Right lobe of liver (tissue), 6 donors: Measurements from ENCODE around the gene CERCAM. TPM values are rescaled to one million over a fixed set of nuclear protein-coding genes. Genes with fewer than 3 reads are reported as not detected.

Source experiments
- ATAC-seq, 4 donors: fragments of 200-7000 bp; cut with Tn5 transposase; one replicate each; pipeline ENCODE4 v1.9.1; 2020; ENCODE audit warnings: mild to moderate bottlenecking in 4 of 4, moderate library complexity in 4 of 4
- DNase-seq, 3 donors: peaks; one replicate each; pipeline ENCODE4 v3.0.0-alpha.2; 2020
- H3K27ac ChIP-seq, 3 donors: fragments of 200-600 bp; one replicate each; pipeline ENCODE4 v1.8.0; 2022
- H3K27me3 ChIP-seq, 2 donors: fragments of 200-600 bp; one replicate each; pipeline ENCODE4 v1.8.0; 2022
- H3K36me3 ChIP-seq, 4 donors: fragments of 200-600 bp; sonication (generic) in 1 of 4; one replicate each; pipeline versions ENCODE4 v1.5.1 to v1.8.0; 2017 to 2022; ENCODE audit warnings: control low read depth in 1 of 4
- H3K4me1 ChIP-seq, 4 donors: fragments of 200-600 bp; sonication (generic) in 1 of 4; one replicate each; pipeline versions ENCODE4 v1.5.1 to v1.8.0; 2017 to 2022; ENCODE audit warnings: control low read depth in 1 of 4
- H3K4me3 ChIP-seq, 3 donors: fragments of 200-600 bp; one replicate each; pipeline ENCODE4 v1.8.0; 2022
- H3K9me3 ChIP-seq, 4 donors: fragments of 200-600 bp; sonication (generic) in 1 of 4; one replicate each; pipeline versions ENCODE4 v1.5.1 to v1.8.0; 2017 to 2022; ENCODE audit warnings: control low read depth in 1 of 4
- POLR2A ChIP-seq: fragments of 450-650 bp; IDR thresholded peaks from one replicate; pipeline ENCODE4 v1.6.1; 2017; ENCODE audit warnings: antibody characterized with exemption, mild to moderate bottlenecking
- whole genome bisulfite sequencing: methylation state at CpG from one replicate; pipeline ENCODE4 v1.1.6; 2018; ENCODE audit warnings: low coverage, low lambda C conversion rate; ENCODE audit not compliant: insufficient coverage; ENCODE audit errors: missing lambda C conversion rate; 5-methylcytosine and 5-hydroxymethylcytosine counted together
- intact Hi-C, 2 donors: fragments of 100-400 bp; cut with DNase I; formaldehyde crosslinking; loops; one replicate each; pipeline versions ENCODE4 v1.11.2 to v1.14.1; 2022
- total RNA-seq, 6 experiments: library from RNA; depleted of rRNA in 2 of 6; stranded (reverse); fragments of >200 nt in 2 of 6; fragmentation: NEBNext Ultra II Directional in 3 of 6; extraction: Animal tissue kit (Norgen Biotek cat#: 25700) in 3 of 6; gene quantifications; one replicate each; pipeline versions ENCODE4 v1.1.0 to v1.2.4, GENCODE V29; 2016 to 2023
- TF ChIP-seq, protein P1 (sequence below), 4 donors: fragments of 200-600 bp in 3 of 4; fragments of 450-650 bp in 1 of 4; IDR thresholded peaks; one replicate each; pipeline versions ENCODE4 v1.5.1 to v1.8.0; 2016 to 2022; ENCODE audit warnings: antibody characterized with exemption in 4 of 4, mild to moderate bottlenecking in 2 of 4
- donor health status: DM: no; HTN: yes; CAD: no.
- donor health status: DM: no; HTN: no; CAD: no.
- donor health status: DM: no; HTN: no; CAD: no.
- donor health status: DM: no; HTN: yes; CAD: no.
- donor health status: DM: no; HTN: yes; CAD: no.

CERCAM gene
- total RNA-seq, 6 experiments from 2014 or later: 1.3 to 3.1 (median 2.2) TPM

DNA sequence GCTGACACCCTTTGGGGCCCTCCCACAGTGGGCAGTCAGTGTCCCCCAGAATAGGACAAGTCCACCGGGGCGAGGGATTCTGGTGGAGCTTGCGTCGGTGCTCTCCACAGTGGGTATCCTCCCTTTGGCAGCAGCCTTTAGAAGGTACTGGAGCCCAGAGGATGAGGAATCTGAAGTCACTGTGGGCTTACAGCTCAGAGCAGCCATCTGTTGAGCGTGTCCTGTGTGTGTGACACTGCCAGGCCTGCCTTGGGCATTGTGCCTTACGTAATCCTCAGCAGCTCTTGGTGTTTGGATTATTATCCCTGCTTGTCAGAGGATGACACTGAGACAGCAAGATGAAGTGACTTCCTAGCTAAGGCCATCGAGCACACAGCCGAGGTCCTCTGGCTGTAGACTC is 36.9 kb upstream of the CERCAM start:
- TF ChIP-seq, protein P1, sequence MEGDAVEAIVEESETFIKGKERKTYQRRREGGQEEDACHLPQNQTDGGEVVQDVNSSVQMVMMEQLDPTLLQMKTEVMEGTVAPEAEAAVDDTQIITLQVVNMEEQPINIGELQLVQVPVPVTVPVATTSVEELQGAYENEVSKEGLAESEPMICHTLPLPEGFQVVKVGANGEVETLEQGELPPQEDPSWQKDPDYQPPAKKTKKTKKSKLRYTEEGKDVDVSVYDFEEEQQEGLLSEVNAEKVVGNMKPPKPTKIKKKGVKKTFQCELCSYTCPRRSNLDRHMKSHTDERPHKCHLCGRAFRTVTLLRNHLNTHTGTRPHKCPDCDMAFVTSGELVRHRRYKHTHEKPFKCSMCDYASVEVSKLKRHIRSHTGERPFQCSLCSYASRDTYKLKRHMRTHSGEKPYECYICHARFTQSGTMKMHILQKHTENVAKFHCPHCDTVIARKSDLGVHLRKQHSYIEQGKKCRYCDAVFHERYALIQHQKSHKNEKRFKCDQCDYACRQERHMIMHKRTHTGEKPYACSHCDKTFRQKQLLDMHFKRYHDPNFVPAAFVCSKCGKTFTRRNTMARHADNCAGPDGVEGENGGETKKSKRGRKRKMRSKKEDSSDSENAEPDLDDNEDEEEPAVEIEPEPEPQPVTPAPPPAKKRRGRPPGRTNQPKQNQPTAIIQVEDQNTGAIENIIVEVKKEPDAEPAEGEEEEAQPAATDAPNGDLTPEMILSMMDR (IDR thresholded peaks at IDR 0.05): no peak
- no peak for TF ChIP-seq POLR2A
- no CpG with 5 or more reads among the region's 8 CpGs for WGBS
- H3K36me3 ChIP-seq: peaks cover 0 to 19% (median 10%) of the 10 kb centered on the region in 4 donors
- H3K27ac ChIP-seq: no peak overlapping the region
- no peak for DNase-seq
- no peaks in the 10 kb centered on the region for H3K4me1 ChIP-seq
- no peak for ATAC-seq
- no peaks in the 10 kb centered on the region for H3K27me3 ChIP-seq
- intact Hi-C loops: no loop called here
- H3K4me3 ChIP-seq: no peak overlapping the region
- H3K9me3 ChIP-seq: no peaks in the 10 kb centered on the region

DNA sequence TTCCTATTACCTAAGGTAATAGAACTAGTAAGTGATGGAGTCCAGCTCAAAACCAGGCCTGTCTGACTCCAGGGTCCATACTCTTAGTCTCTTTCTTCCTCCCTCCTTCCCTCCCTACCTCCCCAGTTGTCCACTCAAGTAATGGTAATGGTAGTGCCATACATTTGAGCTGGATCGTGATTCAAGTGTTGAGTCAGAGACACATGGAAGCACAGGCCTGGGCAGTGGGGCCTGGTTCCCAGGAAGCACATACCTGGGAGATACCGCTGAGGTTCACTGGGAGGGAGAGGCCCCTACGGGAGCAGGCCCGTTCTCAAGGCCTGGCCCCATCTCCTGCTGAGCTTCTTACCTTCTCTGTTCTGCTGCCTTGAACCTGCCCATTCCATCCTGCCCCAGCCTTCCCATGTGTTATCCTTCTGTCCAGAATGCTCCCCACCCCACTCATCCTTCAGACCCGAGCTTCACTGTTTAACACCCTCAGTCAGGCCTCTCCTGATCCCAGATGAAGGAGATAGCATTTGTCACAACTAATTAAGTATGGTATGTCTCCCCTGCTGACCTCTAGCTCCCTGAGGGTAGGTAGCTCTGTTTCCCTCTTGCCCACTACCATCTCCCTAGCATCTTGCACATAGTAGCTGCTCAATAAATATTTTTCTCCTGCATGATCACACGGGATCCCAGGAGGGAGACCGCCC is 35.7 kb upstream of the CERCAM start:
- H3K27me3 ChIP-seq: no peaks in the 10 kb centered on the region

DNA sequence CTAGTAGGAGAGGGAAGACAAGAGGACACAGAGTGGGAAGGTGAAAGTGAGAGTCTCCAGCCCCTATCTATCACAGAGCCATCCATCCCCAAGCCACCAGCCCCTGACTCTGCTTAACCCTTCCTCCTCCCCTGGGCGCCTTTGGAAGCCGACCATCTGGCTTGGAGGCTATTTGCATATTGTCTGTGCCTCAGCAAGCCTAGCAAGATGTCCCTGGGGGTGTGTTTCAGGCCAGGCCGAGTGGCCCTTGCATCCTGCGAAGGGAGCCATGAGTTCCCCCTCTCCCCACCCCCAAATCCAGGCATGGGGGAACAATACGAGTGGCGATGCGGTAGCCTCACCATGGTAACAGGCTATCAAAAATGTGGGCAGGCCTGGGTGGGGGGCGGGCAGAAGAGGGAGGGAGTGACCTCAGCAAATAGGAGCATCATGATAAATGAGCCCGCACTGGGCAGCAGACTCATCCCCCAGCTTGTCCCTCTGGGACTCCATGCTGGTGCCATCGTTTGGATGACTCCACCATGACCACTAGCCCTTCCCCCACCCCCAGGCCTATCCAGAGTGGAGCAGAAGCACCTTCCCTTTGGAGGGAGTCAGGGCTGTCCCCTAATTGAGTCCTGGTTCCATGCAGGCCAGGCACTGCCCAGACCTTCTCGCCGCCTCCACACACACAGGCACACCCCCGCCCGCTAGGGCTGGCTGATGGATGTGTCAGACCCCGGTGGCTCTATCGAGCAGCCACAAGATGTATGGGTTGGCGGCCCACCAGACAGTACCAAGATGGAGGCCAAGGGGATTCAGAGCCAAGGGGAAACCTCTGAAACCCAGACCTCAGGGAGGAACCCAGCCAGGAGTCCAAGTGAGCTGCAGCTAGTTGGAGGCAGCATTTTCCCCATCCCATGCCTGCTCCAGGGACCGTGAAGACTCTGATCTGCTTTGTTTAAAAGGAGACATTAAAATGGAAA is 34.9 kb upstream of the CERCAM start:
- 100% methylated on average over 2 of the region's 18 CpGs for WGBS
- DNase-seq (no peak), ATAC-seq (no peak)
- Histone ChIP-seq H3K4me1 (no peaks in the 10 kb centered on the region), H3K4me3 (no peak overlapping the region), H3K36me3 (peaks cover 0 to 20% (median 14%) of the 10 kb centered on the region in 4 donors), H3K9me3 (no peaks in the 10 kb centered on the region), H3K27me3 (no peaks in the 10 kb centered on the region), H3K27ac (no peak overlapping the region)
- TF ChIP-seq, protein P1 (IDR thresholded peaks at IDR 0.05): no peak
- no peak for TF ChIP-seq POLR2A
- intact Hi-C loops: no loop called here

More for the DNA sequence above, 35.7 kb upstream of the CERCAM start:
- intact Hi-C loops: no loop called here
- no peak overlapping the region for H3K4me3 ChIP-seq
- DNase-seq (no peak), ATAC-seq (no peak)
- no peak overlapping the region for H3K27ac ChIP-seq
- 89% methylated on average over 4 of the region's 7 CpGs for WGBS
- H3K4me1 ChIP-seq: no peaks in the 10 kb centered on the region
- H3K9me3 ChIP-seq: no peaks in the 10 kb centered on the region
- TF ChIP-seq POLR2A: no peak
- H3K36me3 ChIP-seq: peaks cover 0 to 20% (median 14%) of the 10 kb centered on the region in 4 donors

DNA sequence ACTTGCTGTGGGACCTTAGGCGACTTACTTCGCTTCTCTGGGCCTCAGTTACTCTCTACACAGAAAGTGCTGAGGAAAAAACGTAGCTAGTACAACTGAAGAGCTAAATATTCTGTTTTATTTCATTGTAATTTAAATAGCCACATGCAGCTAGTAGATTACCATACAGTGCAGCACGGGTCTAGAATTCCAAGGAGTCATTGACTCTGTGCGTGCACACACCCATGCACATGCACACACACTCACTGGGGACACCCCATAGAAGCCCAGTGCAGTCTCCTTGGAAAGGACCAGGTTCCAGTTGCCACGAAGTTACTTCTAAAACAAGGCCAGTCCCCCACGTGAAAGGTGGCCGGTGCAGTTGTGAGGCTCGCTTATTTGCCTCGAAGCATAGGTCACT is 32.5 kb upstream of the CERCAM start:
- DNase-seq (no peak), ATAC-seq (no peak)
- TF ChIP-seq POLR2A: no peak
- TF ChIP-seq, protein P1 (IDR thresholded peaks at IDR 0.05): no peak
- H3K9me3 ChIP-seq: no peaks in the 10 kb centered on the region
- intact Hi-C loops: no loop called here
- no peak overlapping the region for H3K27ac ChIP-seq
- no peaks in the 10 kb centered on the region for H3K4me1 ChIP-seq
- WGBS: 86% methylated on average over 4 of the region's 10 CpGs
- no peak overlapping the region for H3K4me3 ChIP-seq
- peaks cover 0 to 20% (median 14%) of the 10 kb centered on the region in 4 donors for H3K36me3 ChIP-seq
- H3K27me3 ChIP-seq: no peaks in the 10 kb centered on the region
